Tibial artery (tissue), 4 donors: Measurements from ENCODE around the gene GATAD2B.
"Not testable (repeated sequence)": the region's sequence is repeated elsewhere in the genome, so short reads cannot be mapped to it uniquely, and the experiment has no call there.

ENCODE experiments used
- DNase-seq, 2 donors: peaks; one replicate each; pipeline ENCODE4 v3.0.0-alpha.2; 2019
- H3K27ac ChIP-seq, 2 donors: fragments of 200-600 bp; sonication (generic) in 1 of 2; 1 replicate in 1 of 2; 2 replicates in 1 of 2; pipeline ENCODE4 v1.5.1; 2018 to 2019; ENCODE audit warnings: mild to moderate bottlenecking in 1 of 2
- H3K27me3 ChIP-seq, 2 donors: fragments of 200-600 bp; sonication (generic) in 1 of 2; one replicate each; pipeline versions ENCODE4 v1.5.1 to v1.6.0; 2016 to 2019
- H3K36me3 ChIP-seq, 3 donors: fragments of 200-600 bp; sonication (generic) in 2 of 3; one replicate each; pipeline ENCODE4 v1.5.1; 2016 to 2019; ENCODE audit warnings: mild to moderate bottlenecking in 2 of 3
- H3K4me1 ChIP-seq, 4 donors: fragments of 200-600 bp; sonication (generic) in 2 of 4; 1 replicate in 3 of 4; 2 replicates in 1 of 4; pipeline ENCODE4 v1.5.1; 2016 to 2019
- H3K4me3 ChIP-seq, 2 donors: fragments of 200-600 bp; sonication (generic) in 1 of 2; 1 replicate in 1 of 2; 2 replicates in 1 of 2; pipeline ENCODE4 v1.5.1; 2018 to 2019; ENCODE audit warnings: mild to moderate bottlenecking in 2 of 2
- H3K9me3 ChIP-seq, 3 donors: fragments of 200-600 bp; sonication (generic) in 1 of 3; one replicate each; pipeline ENCODE4 v1.5.1; 2016 to 2019
- intact Hi-C: fragments of 100-400 bp; cut with DNase I; formaldehyde crosslinking; loops from one replicate; pipeline ENCODE4 v1.15.0; 2023; ENCODE audit warnings: low total_unique reads
- TF ChIP-seq, protein P1 (sequence below), 2 experiments: fragments of 200-600 bp in 1 of 2; fragments of 450-650 bp in 1 of 2; IDR thresholded peaks; one replicate each; pipeline ENCODE4 v1.5.1; 2017 to 2019; ENCODE audit warnings: antibody characterized with exemption in 2 of 2, mild to moderate bottlenecking in 1 of 2, moderate library complexity in 1 of 2

Gene GATAD2B

DNA sequence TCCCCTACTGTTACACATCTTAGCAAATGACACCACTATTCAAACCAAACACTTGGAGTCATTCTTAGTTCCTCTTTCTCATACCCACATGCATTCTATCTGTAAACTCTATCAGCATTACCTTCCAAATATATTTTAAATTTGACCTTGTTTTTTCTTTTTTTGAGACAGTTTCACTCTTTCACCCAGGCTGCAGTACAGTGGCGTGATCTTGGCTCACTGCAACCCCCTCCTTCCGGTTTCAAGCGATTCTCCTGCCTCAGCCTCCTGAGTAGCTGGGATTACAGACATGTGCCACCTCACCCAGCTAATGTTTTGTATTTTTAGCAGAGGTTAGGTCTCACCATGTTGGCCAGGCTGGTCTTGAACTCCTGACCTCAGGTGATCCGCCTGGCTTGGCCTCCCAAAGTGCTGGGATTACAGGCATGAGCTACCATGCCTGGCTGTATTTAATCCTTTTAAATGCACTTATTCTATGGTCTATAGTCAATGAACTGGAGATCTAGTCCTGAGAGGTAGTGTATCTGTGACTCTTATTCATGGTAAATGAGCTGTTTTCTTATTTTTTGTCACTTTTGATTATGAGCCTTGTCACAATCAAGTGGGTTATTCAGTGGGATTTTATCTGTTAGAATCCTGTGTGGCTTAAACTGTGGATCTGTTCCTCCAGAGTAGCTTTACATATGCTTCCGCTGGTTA lies 73.1 kb downstream of the GATAD2B start:
- H3K4me3 ChIP-seq: no peak overlapping the region
- no peaks in the 10 kb centered on the region for H3K27me3 ChIP-seq
- no peaks in the 10 kb centered on the region for H3K9me3 ChIP-seq
- TF ChIP-seq, protein P1, sequence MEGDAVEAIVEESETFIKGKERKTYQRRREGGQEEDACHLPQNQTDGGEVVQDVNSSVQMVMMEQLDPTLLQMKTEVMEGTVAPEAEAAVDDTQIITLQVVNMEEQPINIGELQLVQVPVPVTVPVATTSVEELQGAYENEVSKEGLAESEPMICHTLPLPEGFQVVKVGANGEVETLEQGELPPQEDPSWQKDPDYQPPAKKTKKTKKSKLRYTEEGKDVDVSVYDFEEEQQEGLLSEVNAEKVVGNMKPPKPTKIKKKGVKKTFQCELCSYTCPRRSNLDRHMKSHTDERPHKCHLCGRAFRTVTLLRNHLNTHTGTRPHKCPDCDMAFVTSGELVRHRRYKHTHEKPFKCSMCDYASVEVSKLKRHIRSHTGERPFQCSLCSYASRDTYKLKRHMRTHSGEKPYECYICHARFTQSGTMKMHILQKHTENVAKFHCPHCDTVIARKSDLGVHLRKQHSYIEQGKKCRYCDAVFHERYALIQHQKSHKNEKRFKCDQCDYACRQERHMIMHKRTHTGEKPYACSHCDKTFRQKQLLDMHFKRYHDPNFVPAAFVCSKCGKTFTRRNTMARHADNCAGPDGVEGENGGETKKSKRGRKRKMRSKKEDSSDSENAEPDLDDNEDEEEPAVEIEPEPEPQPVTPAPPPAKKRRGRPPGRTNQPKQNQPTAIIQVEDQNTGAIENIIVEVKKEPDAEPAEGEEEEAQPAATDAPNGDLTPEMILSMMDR (IDR thresholded peaks at IDR 0.05): no peak
- H3K27ac ChIP-seq: no peak overlapping the region
- H3K4me1 ChIP-seq: no peaks in the 10 kb centered on the region
- intact Hi-C loops: no loop called here
- DNase-seq: no peak
- peaks cover 0 to 13% (median 8%) of the 10 kb centered on the region in 3 donors for H3K36me3 ChIP-seq

DNA sequence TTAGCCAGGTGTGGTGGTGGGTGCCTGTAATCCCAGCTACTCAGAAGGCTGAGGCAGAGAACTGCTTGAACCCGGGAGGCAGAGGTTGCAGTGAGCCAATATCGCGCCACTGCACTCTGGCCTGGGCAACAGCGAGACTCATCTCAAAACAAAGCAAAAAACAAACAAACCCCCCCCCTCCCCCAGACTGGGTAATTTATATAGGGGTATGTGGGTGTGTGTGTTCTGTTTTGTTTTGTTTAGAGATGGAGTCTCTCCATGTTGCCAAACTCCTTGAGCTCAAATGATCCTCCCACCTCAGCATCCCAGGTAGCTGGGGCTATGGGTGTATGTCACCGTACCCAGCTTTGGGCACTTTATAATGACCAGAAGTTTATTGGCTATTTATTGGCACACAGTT lies 74.0 kb downstream of the GATAD2B start:
- no peak overlapping the region for H3K27ac ChIP-seq
- no peaks in the 10 kb centered on the region for H3K9me3 ChIP-seq
- peaks cover 0 to 3% (median 0%) of the 10 kb centered on the region in 4 donors for H3K4me1 ChIP-seq
- no peaks in the 10 kb centered on the region for H3K27me3 ChIP-seq
- H3K36me3 ChIP-seq: peaks cover 0 to 13% (median 8%) of the 10 kb centered on the region in 3 donors
- intact Hi-C loops: no loop called here
- no peak for DNase-seq
- TF ChIP-seq, protein P1 (IDR thresholded peaks at IDR 0.05): no peak
- no peak overlapping the region for H3K4me3 ChIP-seq

DNA sequence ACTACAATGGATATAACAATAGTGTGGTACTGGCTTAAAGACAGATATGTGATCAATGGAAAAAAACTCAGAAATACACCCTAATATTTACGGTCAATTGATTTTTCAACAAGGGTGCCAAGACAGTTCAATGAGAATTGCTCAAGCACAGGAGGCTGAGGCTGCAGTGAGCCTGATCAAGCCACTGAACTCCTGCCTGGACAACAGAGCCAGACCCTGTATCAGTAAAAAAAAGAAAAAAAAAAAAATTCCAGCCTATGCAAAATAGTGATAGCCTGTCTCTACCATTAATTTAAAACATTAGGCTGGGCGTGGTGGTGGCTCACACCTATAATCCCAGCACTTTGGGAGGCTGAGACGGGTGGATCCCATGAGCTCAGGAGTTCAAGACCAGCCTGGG lies 77.6 kb downstream of the GATAD2B start:
- Histone ChIP-seq H3K27me3 (no peaks in the 10 kb centered on the region), H3K27ac (no peak overlapping the region), H3K36me3 (no peaks in the 10 kb centered on the region), H3K9me3 (no peaks in the 10 kb centered on the region), H3K4me3 (no peak overlapping the region), H3K4me1 (peaks cover 0 to 18% (median 0%) of the 10 kb centered on the region in 4 donors)
- TF ChIP-seq, protein P1 (IDR thresholded peaks at IDR 0.05): no peak
- DNase-seq: no peak
- intact Hi-C loops: no loop called here

DNA sequence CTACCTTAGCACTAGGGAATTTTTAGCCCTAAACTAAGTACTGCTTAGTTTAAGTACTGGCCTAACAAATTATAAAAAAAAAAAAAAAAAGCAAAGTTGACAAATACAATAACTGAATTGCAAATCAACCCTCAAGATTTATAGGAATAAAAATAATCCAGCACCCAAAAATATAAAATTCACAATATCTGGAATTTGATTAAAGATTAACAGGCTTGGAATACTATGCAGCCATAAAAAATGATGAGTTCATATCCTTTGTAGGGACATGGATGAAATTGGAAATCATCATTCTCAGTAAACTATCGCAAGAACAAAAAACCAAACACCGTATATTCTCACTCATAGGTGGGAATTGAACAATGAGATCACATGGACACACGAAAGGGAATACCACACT lies 78.4 kb downstream of the GATAD2B start:
- intact Hi-C loops, DNase-seq, H3K36me3 ChIP-seq, H3K27ac ChIP-seq, H3K27me3 ChIP-seq, H3K9me3 ChIP-seq, H3K4me3 ChIP-seq: not testable (repeated sequence)
- peaks cover 0 to 18% (median 0%) of the 10 kb centered on the region in 4 donors for H3K4me1 ChIP-seq

DNA sequence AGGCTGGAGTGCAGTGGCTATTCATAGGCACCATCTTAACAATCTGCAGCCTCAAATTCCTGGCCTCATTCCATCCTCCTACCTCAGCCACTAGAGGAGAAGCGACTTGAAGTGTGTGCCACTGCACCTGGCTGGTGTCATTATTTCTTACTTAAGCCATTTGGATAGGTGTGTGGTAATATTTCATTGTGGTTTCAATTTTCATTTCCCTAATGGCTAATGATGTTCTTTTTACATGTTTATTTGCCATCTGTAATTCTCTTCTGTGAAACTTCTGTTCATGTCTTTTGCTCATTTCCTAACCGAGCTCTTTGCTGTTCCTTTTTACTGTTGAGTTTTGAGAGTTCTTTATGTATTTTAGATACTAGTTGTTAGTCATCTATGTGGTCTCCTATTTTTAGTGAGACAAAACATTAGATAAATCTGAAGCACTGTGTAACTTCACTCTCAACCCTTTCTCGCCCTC lies 80.7 kb downstream of the GATAD2B start:
- H3K36me3 ChIP-seq: no peaks in the 10 kb centered on the region
- peaks cover 0 to 24% (median 2%) of the 10 kb centered on the region in 4 donors for H3K4me1 ChIP-seq
- TF ChIP-seq, protein P1 (IDR thresholded peaks at IDR 0.05): no peak
- no peak for DNase-seq
- H3K4me3 ChIP-seq: no peak overlapping the region
- intact Hi-C loops: no loop called here
- H3K9me3 ChIP-seq: no peaks in the 10 kb centered on the region
- H3K27me3 ChIP-seq: no peaks in the 10 kb centered on the region
- H3K27ac ChIP-seq: peak overlapping the region; percentile 20 to 33

GRCh38 chr1:153841463-153841994 lies 81.2 kb downstream of the GATAD2B start:
- H3K9me3 ChIP-seq: no peaks in the 10 kb centered on the region

DNA sequence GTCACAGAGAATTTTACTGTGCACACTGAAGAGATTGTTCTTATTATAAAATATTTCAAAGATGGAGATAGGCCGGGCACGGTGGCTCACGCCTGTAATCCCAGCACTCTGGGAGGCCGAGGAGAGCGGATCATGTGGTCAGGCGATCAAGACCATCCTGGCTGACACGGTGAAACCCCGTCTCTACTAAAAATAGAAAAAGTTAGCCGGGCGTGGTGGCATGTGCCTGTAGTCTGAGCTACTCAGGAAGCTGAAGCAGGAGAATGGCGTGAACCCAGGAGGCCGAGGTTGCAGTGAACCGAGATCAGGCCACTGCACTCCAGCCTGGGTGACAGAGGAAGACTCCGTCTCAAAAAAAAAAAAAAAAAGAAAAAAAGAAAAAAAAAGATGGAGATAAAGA lies 82.0 kb downstream of the GATAD2B start:
- H3K4me3 ChIP-seq, H3K9me3 ChIP-seq, H3K27me3 ChIP-seq, intact Hi-C loops, H3K27ac ChIP-seq, H3K36me3 ChIP-seq, DNase-seq: not testable (repeated sequence)
- H3K4me1 ChIP-seq: peaks cover 0 to 24% (median 2%) of the 10 kb centered on the region in 4 donors

More at GRCh38 chr1:153841463-153841994, 81.2 kb downstream of the GATAD2B start:
- H3K27me3 ChIP-seq: no peaks in the 10 kb centered on the region
- no peak overlapping the region for H3K4me3 ChIP-seq
- peaks cover 0 to 24% (median 2%) of the 10 kb centered on the region in 4 donors for H3K4me1 ChIP-seq
- DNase-seq: no peak
- intact Hi-C loops: no loop called here
- no peaks in the 10 kb centered on the region for H3K36me3 ChIP-seq
- peak overlapping the region; percentile 20 to 33 for H3K27ac ChIP-seq
- TF ChIP-seq, protein P1 (IDR thresholded peaks at IDR 0.05): no peak

DNA sequence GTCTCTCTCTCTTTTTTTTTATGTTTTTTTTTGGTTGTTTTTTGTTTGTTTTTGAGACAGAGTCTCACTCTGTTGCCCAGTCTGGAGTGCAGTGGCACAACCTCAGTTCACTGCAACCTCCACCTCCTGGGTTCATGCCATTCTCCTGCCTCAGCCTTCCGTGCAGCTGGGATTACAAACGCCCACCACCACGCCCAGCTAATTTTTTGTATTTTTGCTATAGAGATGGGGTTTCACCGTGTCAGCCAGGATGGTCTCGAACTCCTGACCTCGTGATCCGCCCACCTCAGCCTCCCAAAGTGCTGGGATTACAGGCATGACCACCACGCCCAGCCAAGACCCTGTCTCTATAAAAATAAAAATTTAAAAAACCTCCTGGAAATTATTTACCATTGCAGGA lies 88.8 kb downstream of the GATAD2B start:
- H3K36me3 ChIP-seq, H3K4me3 ChIP-seq, H3K4me1 ChIP-seq, intact Hi-C loops, H3K9me3 ChIP-seq, H3K27ac ChIP-seq, DNase-seq, H3K27me3 ChIP-seq: not testable (repeated sequence)
